Right ventricle myocardium superior (tissue), 1 donor: Measurements from ENCODE around the gene CPA4. TPM values are rescaled to one million over a fixed set of nuclear protein-coding genes. Genes with fewer than 3 reads are reported as not detected.
A peak's percentile ranks its signal among the peaks of the same experiment; 100 is the strongest.

Experiments
- ATAC-seq: fragments of 200-7000 bp; cut with Tn5 transposase; one replicate; pipeline ENCODE4 v1.9.1; 2020; ENCODE audit warnings: mild to moderate bottlenecking; ENCODE audit not compliant: poor library complexity
- DNase-seq: peaks from one replicate; pipeline ENCODE4 v3.0.0-alpha.2; 2020
- intact Hi-C: fragments of 100-400 bp; cut with DNase I; formaldehyde crosslinking; loops from one replicate; pipeline ENCODE4 v1.11.2; 2022
- total RNA-seq: library from RNA; stranded (reverse); fragmentation: NEBNext Ultra II Directional; extraction: Animal tissue kit (Norgen Biotek cat#: 25700); gene quantifications from one replicate; pipeline ENCODE4 v1.2.1, GENCODE V29; 2021
- donor health status: DM: no; HTN: yes; CAD: no; lungs with severe emphysema.

CPA4 gene
- total RNA-seq, 1 donor from 2014 or later = not detected

- DNase-seq (no peak), ATAC-seq (no peak)
- intact Hi-C loops = no loop called here
These were observed 77.0 kb downstream of the CPA4 start for GRCh38 chr7:130369831-130370550.

DNA sequence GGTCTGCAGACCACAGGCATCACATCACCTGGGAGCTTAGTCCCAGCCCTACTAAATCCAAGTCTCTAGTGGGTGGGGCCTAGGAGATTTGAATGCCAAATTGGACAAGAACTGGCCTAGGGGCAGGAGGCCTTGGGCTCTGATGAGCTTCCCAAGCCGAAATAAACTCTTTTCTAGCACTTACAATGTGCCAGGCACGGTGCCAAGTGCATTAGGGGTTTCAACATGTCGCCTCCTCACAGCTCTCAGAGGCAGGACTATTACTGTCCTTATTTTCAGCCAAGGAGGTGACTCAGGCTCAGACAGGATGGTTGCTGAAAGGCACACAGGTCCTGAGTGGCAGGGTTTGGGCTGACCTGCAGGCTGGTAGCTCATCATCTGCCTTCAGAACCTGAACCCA, 78.1 kb downstream of the CPA4 start:
- ATAC-seq (no peak), DNase-seq (peak; percentile 69)
- intact Hi-C loops = no loop called here

- no peak for ATAC-seq
- intact Hi-C loops = no loop called here
- DNase-seq = no peak
These were observed 79.6 kb downstream of the CPA4 start for GRCh38 chr7:130372402-130373165.

Other genes with a start within 250 kb of the CPA4 start
- 15.7 TPM for gene ZC3HC1, start 241.8 kb upstream of the CPA4 start, total RNA-seq
- gene KLHDC10, start 222.6 kb upstream of the CPA4 start, total RNA-seq = 24.1 TPM
- gene TMEM209, start 87.8 kb upstream of the CPA4 start, total RNA-seq = 6.2 TPM
- gene SSMEM1, start 85.3 kb upstream of the CPA4 start, total RNA-seq = not detected
- not detected for gene CPA2, start 26.3 kb upstream of the CPA4 start, total RNA-seq
- gene CPA5, start 51.7 kb downstream of the CPA4 start, total RNA-seq = not detected
- gene CPA1, start 87.3 kb downstream of the CPA4 start, total RNA-seq = not detected
- gene CEP41, start 147.9 kb downstream of the CPA4 start, total RNA-seq = 4.2 TPM
- gene MEST, start 198.9 kb downstream of the CPA4 start, total RNA-seq = 6.4 TPM